ENCODE data around the gene SLC22A1. TPM values are rescaled to one million over a fixed set of nuclear protein-coding genes. Genes with fewer than 3 reads are reported as not detected.

Gene SLC22A1
- total RNA-seq, 1 experiment from 2014 or later: 0.98 TPM

GRCh38 chr6:160146454-160147145 lies 25.0 kb downstream of the SLC22A1 start:
- no TSS peak for BruUV-seq (replicated peaks)
- no peaks in the 10 kb centered on the region; the same call in 1 of the 2 replicates for H3K36me3 ChIP-seq (ENCODE audit: control insufficient read depth, insufficient read depth, low read length)
- TF ChIP-seq TCF7L2 (IDR thresholded peaks at IDR 0.05; ENCODE audit: low read depth, low read length): no peak
- no peak for TF ChIP-seq POLR2AphosphoS5 (IDR thresholded peaks at IDR 0.05; ENCODE audit: low read depth, low read length)
- no peak for TF ChIP-seq REST (IDR thresholded peaks at IDR 0.05; ENCODE audit: insufficient read depth in 1 of 2, low read depth in 2 of 2, low read length in 1 of 2)
- no peak for TF ChIP-seq SIN3A (IDR thresholded peaks at IDR 0.05; ENCODE audit: borderline replicate concordance, insufficient read depth, low read depth, low read length)
- TF ChIP-seq CTCF (IDR thresholded peaks at IDR 0.05): no peak
- intact Hi-C loops (cut with micrococcal nuclease; ENCODE audit: unreplicated experiment) (no loop called here), in situ Hi-C loops (cut with HindIII; ENCODE audit: low pct_unique_long_range_greater_than_20kb, low sequenced_read_pairs) (no loop called here)
- no peak overlapping the region for H3K27ac ChIP-seq (ENCODE audit: low read length)
- POLR2A ChIA-PET: no interaction called here
- H3K4me3 ChIP-seq (ENCODE audit: low read depth in 2 of 2, low read length in 2 of 2): no peak overlapping the region
- no peaks in the 10 kb centered on the region for H3K9me3 ChIP-seq (ENCODE audit: control insufficient read depth, insufficient read depth, low read depth, low read length)
- DNase-seq (ENCODE audit: low read depth, low spot score) (no peak), ATAC-seq (no peak)
- no peaks in the 10 kb centered on the region for H3K27me3 ChIP-seq (ENCODE audit: control insufficient read depth, insufficient read depth, low read length)
- CTCF ChIA-PET: no interaction called here
- H3K4me1 ChIP-seq (ENCODE audit: control insufficient read depth, insufficient read depth, low read length): no peaks in the 10 kb centered on the region

GRCh38 chr6:160147146-160147536 lies 25.5 kb downstream of the SLC22A1 start:
- no peaks in the 10 kb centered on the region; the same call in 1 of the 2 replicates for H3K36me3 ChIP-seq (ENCODE audit: control insufficient read depth, insufficient read depth, low read length)
- DNase-seq (ENCODE audit: low read depth, low spot score) (no peak), ATAC-seq (no peak)
- TF ChIP-seq TCF7L2 (IDR thresholded peaks at IDR 0.05; ENCODE audit: low read depth, low read length) (no peak), CTCF (IDR thresholded peaks at IDR 0.05) (no peak)
- H3K9me3 ChIP-seq (ENCODE audit: control insufficient read depth, insufficient read depth, low read depth, low read length): no peaks in the 10 kb centered on the region
- H3K27ac ChIP-seq (ENCODE audit: low read length): no peak overlapping the region
- CTCF ChIA-PET: interaction anchor here (0.9 kb wide), 1 partner anchor 9 kb away, joined by 3 read pairs; no protein-coding TSS in a partner anchor
- no peaks in the 10 kb centered on the region for H3K27me3 ChIP-seq (ENCODE audit: control insufficient read depth, insufficient read depth, low read length)
- no TSS peak for BruUV-seq (replicated peaks)
- POLR2A ChIA-PET: no interaction called here
- in situ Hi-C loops (cut with HindIII; ENCODE audit: low pct_unique_long_range_greater_than_20kb, low sequenced_read_pairs): no loop called here
- H3K4me1 ChIP-seq (ENCODE audit: control insufficient read depth, insufficient read depth, low read length): no peaks in the 10 kb centered on the region
- intact Hi-C loops (cut with micrococcal nuclease; ENCODE audit: unreplicated experiment): no loop called here
- H3K4me3 ChIP-seq (ENCODE audit: low read depth in 2 of 2, low read length in 2 of 2): no peak overlapping the region

All from Panc1 (cell line).